ENCODE measurements around the gene FAM168B.

GRCh38 chr2:131064589-131065512 lies 28.4 kb downstream of the FAM168B start:
- TF ChIP-seq POLR2A (IDR thresholded peaks at IDR 0.05) (no peak), CTCF (IDR thresholded peaks at IDR 0.05) (no peak)
